Activated CD8-positive, alpha-beta T cell treated with anti-CD3 and anti-CD28 coated beads, Interleukin-2, amount 10 ng/mL, durations not matched to agents 7 days and 5 days (primary cell): ENCODE results near the gene CD48. TPM values are rescaled to one million over a fixed set of nuclear protein-coding genes. Genes with fewer than 3 reads are reported as not detected.
A peak's percentile ranks its signal among the peaks of the same experiment; 100 is the strongest.
"Not testable (repeated sequence)": the region's sequence is repeated elsewhere in the genome, so short reads cannot be mapped to it uniquely, and the experiment has no call there.

ENCODE experiments used
- ATAC-seq: fragments of 150-1000 bp; cut with Tn5 transposase; one replicate; pipeline ENCODE4 v1.10.0; 2021; ENCODE audit warnings: moderate library complexity
- CTCF ChIA-PET: fragments of 350-600 bp; sonication (Branson Sonifier 250); formaldehyde crosslinking; loops from one replicate; lab custom pipeline; 2021; ENCODE audit warnings: antibody characterized with exemption; lab: Charles Lee
- POLR2A ChIA-PET: fragments of 350-600 bp; sonication (Branson Sonifier 250); formaldehyde crosslinking; loops from one replicate; lab custom pipeline; 2021; ENCODE audit warnings: antibody characterized with exemption; lab: Charles Lee
- DNase-seq: peaks from one replicate; pipeline ENCODE4 v3.0.0-alpha.2; 2020
- H3K27ac Mint-ChIP-seq: one replicate; pipeline ENCODE4 v1.8.0; 2021; ENCODE audit warnings: mild to moderate bottlenecking, mixed read lengths
- H3K27me3 Mint-ChIP-seq: one replicate; pipeline ENCODE4 v1.8.0; 2021; ENCODE audit warnings: low read depth, mixed read lengths
- H3K36me3 Mint-ChIP-seq: one replicate; pipeline ENCODE4 v1.8.0; 2021; ENCODE audit warnings: low read depth, mixed read lengths
- H3K4me1 Mint-ChIP-seq: one replicate; pipeline ENCODE4 v1.8.0; 2021; ENCODE audit warnings: low read depth, mixed read lengths
- H3K4me3 Mint-ChIP-seq: one replicate; pipeline ENCODE4 v1.8.0; 2021; ENCODE audit warnings: mild to moderate bottlenecking, mixed read lengths
- H3K9me3 Mint-ChIP-seq: one replicate; pipeline ENCODE4 v1.8.0; 2022; ENCODE audit warnings: mixed read lengths; ENCODE audit not compliant: insufficient read depth
- total RNA-seq, 2 experiments: library from RNA; stranded (reverse); gene quantifications; one replicate each; pipeline ENCODE4 v1.2.3, GENCODE V29; 2021

Gene CD48
- total RNA-seq, 2 experiments from 2014 or later: 325 to 327 TPM

DNA sequence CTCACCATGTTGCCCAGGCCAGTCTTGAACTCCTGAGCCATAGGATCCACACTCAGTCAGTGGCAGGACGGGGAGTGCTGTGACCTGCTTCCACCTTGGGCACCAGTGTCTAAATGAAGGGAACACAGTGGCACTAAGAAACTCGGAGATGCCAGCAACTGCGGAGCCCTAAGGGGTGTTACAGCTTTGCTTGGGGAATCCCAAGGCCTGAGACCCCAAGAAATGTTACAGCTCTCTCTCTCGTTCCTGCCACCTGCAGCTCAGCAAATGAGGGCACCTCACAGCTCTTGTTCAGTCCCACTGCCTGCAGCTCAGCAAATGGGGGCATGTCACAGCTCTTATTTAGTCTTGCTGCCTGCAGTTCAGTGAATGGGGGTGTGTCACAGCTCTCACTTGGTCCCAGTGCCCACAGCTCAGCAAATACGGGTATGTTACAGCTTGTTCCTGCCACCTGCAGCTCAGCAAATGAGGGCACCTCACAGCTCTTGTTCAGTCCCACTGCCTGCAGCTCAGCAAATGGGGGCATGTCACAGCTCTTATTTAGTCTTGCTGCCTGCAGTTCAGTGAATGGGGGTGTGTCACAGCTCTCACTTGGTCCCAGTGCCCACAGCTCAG is 2.5 kb upstream of the CD48 start:
- POLR2A ChIA-PET: interaction anchor here (1.5 to 4.2 kb wide), 5 partner anchors 11 to 83 kb away, joined by 3 to 44 read pairs (median 17); partner anchors contain the start of gene LY9
- not testable (repeated sequence) for H3K4me3 Mint-ChIP-seq, H3K9me3 Mint-ChIP-seq, H3K27me3 Mint-ChIP-seq, DNase-seq, H3K36me3 Mint-ChIP-seq
- CTCF ChIA-PET: interaction anchor here (1.4 to 6.7 kb wide), 10 partner anchors 11 to 240 kb away, joined by 3 to 147 read pairs (median 16); partner anchors contain the start of gene ITLN2
- peak; percentile 18 for ATAC-seq
- Mint-ChIP-seq H3K27ac (peak overlapping the region; percentile 59), H3K4me1 (peaks cover 53% of the 10 kb centered on the region)

DNA sequence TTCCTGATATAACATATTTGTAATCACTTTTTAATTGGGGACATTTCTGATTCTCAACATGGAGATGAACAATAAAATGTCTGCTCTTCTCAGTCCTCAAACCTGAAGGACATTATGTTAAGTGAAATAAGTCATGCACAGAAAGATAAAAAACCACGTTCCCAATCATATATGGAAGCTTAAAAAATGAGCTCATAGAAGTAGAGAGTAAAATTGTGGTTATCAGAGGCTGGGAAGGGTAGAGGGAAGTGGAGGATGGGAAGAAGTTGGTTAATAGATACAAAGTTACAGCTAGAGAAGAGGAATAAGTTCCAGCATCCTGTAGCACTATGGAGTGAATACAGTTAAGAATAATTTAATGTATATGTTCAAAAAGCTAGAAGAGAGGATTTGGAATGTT is 1.5 kb upstream of the CD48 start:
- no peaks in the 10 kb centered on the region for H3K27me3 Mint-ChIP-seq
- no peak overlapping the region for H3K4me3 Mint-ChIP-seq
- H3K27ac Mint-ChIP-seq: no peak overlapping the region
- H3K9me3 Mint-ChIP-seq: no peaks in the 10 kb centered on the region
- ATAC-seq (no peak), DNase-seq (no peak)
- peaks cover 51% of the 10 kb centered on the region for H3K4me1 Mint-ChIP-seq
- ChIA-PET CTCF (interaction anchor here (0.9 to 6.7 kb wide), 12 partner anchors 12 to 277 kb away, joined by 3 to 147 read pairs (median 9); partner anchors contain the start of gene ITLN2), POLR2A (interaction anchor here (1.5 to 4.2 kb wide), 5 partner anchors 12 to 84 kb away, joined by 3 to 44 read pairs (median 17); partner anchors contain the start of gene LY9)
- H3K36me3 Mint-ChIP-seq: no peaks in the 10 kb centered on the region

DNA sequence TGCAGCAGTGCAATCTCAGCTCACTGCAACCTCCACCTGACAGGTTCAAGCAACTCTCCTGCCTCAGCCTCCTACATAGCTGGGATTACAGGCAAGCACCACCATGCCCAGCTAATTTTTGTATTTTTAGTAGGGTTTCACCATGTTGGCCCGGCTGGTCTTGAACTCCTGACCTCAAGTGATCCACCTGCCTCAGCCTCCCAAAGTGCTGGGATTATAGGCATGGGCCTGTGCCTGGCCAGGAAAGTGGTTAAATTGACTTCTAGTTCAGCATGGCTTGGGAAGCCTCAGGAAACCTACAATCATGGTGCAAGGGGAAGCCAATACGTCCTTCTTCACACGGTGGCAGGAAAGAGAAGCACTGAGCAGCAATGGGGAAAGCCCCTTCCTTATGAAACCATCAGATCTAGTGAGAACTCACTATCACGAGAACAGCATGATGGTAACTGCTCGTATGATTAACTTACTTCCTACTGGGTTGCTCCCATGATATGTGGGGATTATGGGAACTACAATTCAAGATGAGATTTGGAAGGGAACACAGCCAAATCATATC is 981 bp upstream of the CD48 start:
- DNase-seq (peak; percentile 67), ATAC-seq (peak; percentile 43)
- not testable (repeated sequence) for H3K27me3 Mint-ChIP-seq, H3K27ac Mint-ChIP-seq, H3K9me3 Mint-ChIP-seq, H3K36me3 Mint-ChIP-seq, H3K4me3 Mint-ChIP-seq
- peaks cover 48% of the 10 kb centered on the region for H3K4me1 Mint-ChIP-seq
- ChIA-PET POLR2A (interaction anchor here (1.0 to 4.2 kb wide), 10 partner anchors 13 to 308 kb away, joined by 3 to 44 read pairs (median 4); partner anchors contain the start of genes F11R and LY9), CTCF (interaction anchor here (0.7 to 6.7 kb wide), 18 partner anchors 12 to 278 kb away, joined by 3 to 147 read pairs (median 4); partner anchors contain the start of genes ITLN2 and LY9)

DNA sequence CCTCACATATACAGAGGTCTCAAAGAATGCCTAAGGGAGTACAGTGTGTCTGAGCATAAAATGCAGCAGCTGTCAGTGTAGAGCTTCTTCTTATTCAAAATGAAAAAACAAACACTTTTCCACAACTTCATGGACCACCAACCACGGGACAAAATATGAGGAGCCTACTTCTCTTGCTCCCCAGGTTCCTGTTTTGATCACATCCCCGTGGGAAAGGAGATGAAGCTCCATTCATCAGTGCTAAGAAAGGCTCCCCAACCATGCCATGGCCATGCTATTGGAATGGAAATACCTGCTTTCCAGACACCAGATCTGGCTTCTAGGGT is 383 bp downstream of the CD48 start:
- no peaks in the 10 kb centered on the region for H3K9me3 Mint-ChIP-seq
- ATAC-seq: no peak
- POLR2A ChIA-PET: interaction anchor here (0.7 to 4.2 kb wide), 15 partner anchors 8 to 358 kb away, joined by 3 to 44 read pairs (median 5); partner anchors contain the start of genes ARHGAP30, LY9, SLAMF7 and USF1
- no peaks in the 10 kb centered on the region for H3K27me3 Mint-ChIP-seq
- no peak overlapping the region for H3K27ac Mint-ChIP-seq
- H3K4me1 Mint-ChIP-seq: peaks cover 37% of the 10 kb centered on the region
- DNase-seq: no peak
- peaks cover 5% of the 10 kb centered on the region for H3K36me3 Mint-ChIP-seq
- CTCF ChIA-PET: interaction anchor here (0.7 to 6.7 kb wide), 16 partner anchors 11 to 279 kb away, joined by 3 to 147 read pairs (median 4); partner anchors contain the start of gene LY9
- H3K4me3 Mint-ChIP-seq: no peak overlapping the region

DNA sequence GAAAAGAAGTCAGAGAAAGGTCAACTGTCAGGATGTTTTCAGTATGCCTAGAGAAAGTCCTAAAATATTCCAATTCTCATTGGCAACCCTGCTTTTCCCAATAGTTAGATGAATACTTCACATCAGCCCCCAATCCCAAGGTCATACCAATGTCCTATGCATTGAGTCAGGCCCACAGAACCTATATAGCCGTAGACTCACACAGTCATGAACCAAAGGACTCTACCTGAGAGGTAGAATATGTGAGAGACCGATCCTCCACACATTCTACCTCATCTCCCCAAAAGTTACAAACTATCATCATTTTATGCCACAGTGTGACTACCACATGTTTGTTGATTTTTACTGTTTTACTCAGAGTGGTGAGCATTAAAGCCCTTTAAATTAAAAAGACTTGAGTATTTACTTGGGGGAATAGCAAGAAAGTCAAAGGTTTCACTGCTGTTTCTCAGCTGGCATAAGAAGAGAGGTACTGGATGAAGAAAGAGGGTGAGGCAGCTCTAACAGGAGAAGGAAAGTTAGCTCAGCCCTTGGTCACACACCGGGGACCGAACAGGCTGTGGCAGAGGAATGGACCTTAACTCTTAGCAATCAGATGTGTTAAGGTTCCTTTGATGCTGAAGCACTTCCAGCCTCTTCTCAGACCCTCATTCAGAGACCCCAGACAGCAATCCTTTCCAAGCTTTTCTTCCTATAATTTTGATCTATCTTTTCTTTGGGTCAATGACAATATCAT is 937 bp downstream of the CD48 start:
- ChIA-PET CTCF (interaction anchor here (0.7 to 6.7 kb wide), 14 partner anchors 11 to 279 kb away, joined by 3 to 147 read pairs (median 4); no protein-coding TSS in a partner anchor), POLR2A (interaction anchor here (0.7 to 4.2 kb wide), 13 partner anchors 8 to 359 kb away, joined by 3 to 44 read pairs (median 5); partner anchors contain the start of genes ARHGAP30, LY9, SLAMF7 and USF1)
- Mint-ChIP-seq H3K36me3 (peaks cover 9% of the 10 kb centered on the region), H3K27ac (no peak overlapping the region), H3K27me3 (no peaks in the 10 kb centered on the region), H3K4me3 (no peak overlapping the region), H3K9me3 (no peaks in the 10 kb centered on the region), H3K4me1 (peaks cover 36% of the 10 kb centered on the region)
- DNase-seq (no peak), ATAC-seq (no peak)

DNA sequence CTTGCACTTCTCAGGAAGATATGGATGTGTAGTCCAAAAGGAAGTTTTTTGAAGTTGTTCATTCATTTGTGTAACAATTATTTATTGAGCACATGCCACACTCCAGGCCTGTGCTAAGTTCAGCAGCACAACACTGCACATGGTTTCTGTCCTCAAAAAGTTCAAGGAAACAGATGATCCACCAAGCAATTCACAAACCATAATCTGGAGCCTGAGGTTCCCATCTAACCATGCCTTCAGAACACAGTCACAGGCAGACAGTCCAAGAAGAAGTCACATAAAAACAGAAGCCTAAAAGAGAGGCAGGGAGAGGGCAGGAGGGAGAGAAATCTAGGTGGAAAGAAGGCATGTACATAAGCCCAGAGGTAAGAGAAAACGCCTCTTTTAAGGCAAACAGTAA is 1.9 kb downstream of the CD48 start:
- no peak for ATAC-seq
- H3K4me3 Mint-ChIP-seq: no peak overlapping the region

DNA sequence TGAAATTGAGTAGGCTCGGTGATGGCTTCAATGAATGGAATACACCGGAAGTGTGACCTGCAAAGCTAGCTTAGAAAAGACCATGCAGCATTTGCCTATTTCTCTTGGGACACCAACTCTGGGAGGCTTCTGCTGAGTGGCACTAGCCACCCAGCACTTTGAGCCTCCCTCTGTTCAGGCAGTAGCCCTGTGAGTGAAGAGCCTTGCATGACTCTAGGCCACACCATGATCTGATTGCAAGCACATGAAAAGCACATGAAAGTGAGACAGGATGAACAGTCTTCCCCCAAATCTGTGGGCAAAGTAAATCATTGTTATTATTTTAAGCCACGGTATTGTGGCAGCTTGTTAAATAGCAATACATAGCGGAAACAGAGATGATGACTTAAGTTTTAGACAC is 2.8 kb downstream of the CD48 start:
- peaks cover 41% of the 10 kb centered on the region for H3K4me1 Mint-ChIP-seq
- ATAC-seq (peak; percentile 43), DNase-seq (peak; percentile 69)
- POLR2A ChIA-PET: interaction anchor here (0.8 to 4.1 kb wide), 16 partner anchors 14 to 1699 kb away, joined by 3 to 51 read pairs (median 6); partner anchors contain the start of genes IFI16, LY9, SLAMF1 and SLAMF7
- H3K27ac Mint-ChIP-seq: no peak overlapping the region
- H3K9me3 Mint-ChIP-seq: no peaks in the 10 kb centered on the region
- H3K36me3 Mint-ChIP-seq: peaks cover 26% of the 10 kb centered on the region
- H3K4me3 Mint-ChIP-seq: no peak overlapping the region
- no peaks in the 10 kb centered on the region for H3K27me3 Mint-ChIP-seq
- CTCF ChIA-PET: interaction anchor here (1.0 to 6.1 kb wide), 12 partner anchors 16 to 244 kb away, joined by 3 to 73 read pairs (median 16); partner anchors contain the start of genes ITLN2 and LY9

More for the DNA sequence above, 1.9 kb downstream of the CD48 start:
- H3K4me1 Mint-ChIP-seq: peaks cover 38% of the 10 kb centered on the region
- ChIA-PET CTCF (interaction anchor here (0.6 to 6.1 kb wide), 7 partner anchors 16 to 61 kb away, joined by 3 to 73 read pairs (median 38); no protein-coding TSS in a partner anchor), POLR2A (interaction anchor here (0.8 to 4.1 kb wide), 9 partner anchors 13 to 359 kb away, joined by 3 to 51 read pairs (median 4); partner anchors contain the start of gene SLAMF7)
- no peaks in the 10 kb centered on the region for H3K9me3 Mint-ChIP-seq
- H3K27me3 Mint-ChIP-seq: no peaks in the 10 kb centered on the region
- no peak for DNase-seq
- H3K27ac Mint-ChIP-seq: no peak overlapping the region
- peaks cover 18% of the 10 kb centered on the region for H3K36me3 Mint-ChIP-seq

DNA sequence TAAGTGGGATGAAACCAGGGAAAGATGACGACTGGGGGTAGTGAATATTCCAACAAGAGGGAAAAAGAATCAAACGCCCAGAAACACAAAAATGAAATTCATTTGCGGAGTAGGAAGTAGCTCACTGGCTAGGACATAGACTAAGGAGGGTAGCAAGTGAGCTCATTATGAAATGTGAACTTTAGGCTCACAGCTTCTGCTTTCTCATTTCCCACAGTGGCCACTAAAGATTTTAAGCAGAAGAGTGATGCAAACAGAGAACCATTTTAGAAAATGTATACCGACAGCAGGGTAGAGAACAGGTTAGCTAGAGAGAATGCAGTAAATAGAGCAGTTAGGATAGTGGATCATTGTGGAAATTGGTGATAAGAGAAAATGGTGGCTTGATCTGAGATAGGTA is 3.5 kb downstream of the CD48 start:
- Mint-ChIP-seq H3K4me3 (no peak overlapping the region), H3K36me3 (peaks cover 33% of the 10 kb centered on the region), H3K27ac (no peak overlapping the region), H3K9me3 (no peaks in the 10 kb centered on the region), H3K4me1 (peaks cover 43% of the 10 kb centered on the region), H3K27me3 (no peaks in the 10 kb centered on the region)
- ChIA-PET CTCF (interaction anchor here (0.7 to 6.1 kb wide), 23 partner anchors 8 to 245 kb away, joined by 3 to 73 read pairs (median 5); partner anchors contain the start of genes ITLN2, LY9 and SLAMF7), POLR2A (interaction anchor here (0.6 to 4.1 kb wide), 21 partner anchors 15 to 1698 kb away, joined by 3 to 51 read pairs (median 6); partner anchors contain the start of genes DCAF8, IFI16, LY9 and SLAMF1)
- DNase-seq: no peak
- no peak for ATAC-seq

DNA sequence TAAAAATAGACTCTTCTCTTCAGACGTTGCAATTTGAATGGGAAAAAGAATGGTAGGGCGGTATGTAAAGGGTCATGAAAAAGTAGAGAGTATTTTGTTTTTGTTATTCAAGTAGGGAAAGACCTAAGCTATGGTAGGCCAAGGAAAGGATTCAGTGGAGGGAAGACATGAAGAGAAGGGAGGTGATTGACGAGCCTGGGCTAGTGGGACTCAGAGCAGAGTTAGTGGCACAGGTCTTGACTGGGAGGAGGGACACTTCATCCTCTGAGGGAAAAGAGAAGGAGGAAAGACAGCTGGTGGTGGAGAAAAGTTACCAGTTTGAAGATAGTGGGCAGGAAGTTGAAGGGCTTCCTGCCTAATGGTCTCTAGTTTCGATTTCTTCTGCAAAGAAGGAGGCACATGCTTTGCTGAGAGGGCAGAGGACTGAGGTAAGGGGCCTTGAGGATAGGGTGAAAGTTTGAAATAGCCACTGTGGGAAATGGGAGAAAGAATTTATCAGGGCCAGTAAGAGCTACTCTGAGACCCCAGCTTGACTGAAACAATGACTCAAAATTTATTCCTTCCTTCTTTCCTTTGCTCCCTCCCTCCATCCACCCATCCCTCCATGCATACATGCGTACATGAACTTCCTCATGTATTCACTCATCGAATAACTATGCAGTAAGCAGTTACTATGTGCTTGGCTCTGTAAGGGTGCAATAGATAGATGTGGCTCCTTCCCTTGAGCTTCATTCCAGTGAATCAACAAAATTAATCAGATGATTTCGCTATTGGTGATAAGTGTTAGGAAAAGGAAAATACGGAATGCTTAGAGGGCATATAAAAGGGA is 4.2 kb downstream of the CD48 start:
- POLR2A ChIA-PET: interaction anchor here (0.5 to 4.1 kb wide), 24 partner anchors 16 to 1697 kb away, joined by 3 to 51 read pairs (median 6); partner anchors contain the start of genes DCAF8, IFI16, LY9 and SLAMF1
- DNase-seq: peak; percentile 54
- H3K36me3 Mint-ChIP-seq: peaks cover 40% of the 10 kb centered on the region
- H3K27ac Mint-ChIP-seq: no peak overlapping the region
- H3K4me3 Mint-ChIP-seq: no peak overlapping the region
- ATAC-seq: peak; percentile 37
- peaks cover 43% of the 10 kb centered on the region for H3K4me1 Mint-ChIP-seq
- H3K27me3 Mint-ChIP-seq: no peaks in the 10 kb centered on the region
- CTCF ChIA-PET: interaction anchor here (0.7 to 6.1 kb wide), 22 partner anchors 8 to 245 kb away, joined by 3 to 73 read pairs (median 6); partner anchors contain the start of genes ITLN2 and LY9
- no peaks in the 10 kb centered on the region for H3K9me3 Mint-ChIP-seq
